NCI-H82 treated with DMSO at 0.1 percent for 48 hours (cell line): ENCODE results near the gene CHKA.

ENCODE experiments used
- DNase-seq: peaks from one replicate; lab custom pipeline; 2025; ENCODE audit not compliant: unreplicated experiment; lab: John Stamatoyannopoulos, UW

Gene CHKA

DNA sequence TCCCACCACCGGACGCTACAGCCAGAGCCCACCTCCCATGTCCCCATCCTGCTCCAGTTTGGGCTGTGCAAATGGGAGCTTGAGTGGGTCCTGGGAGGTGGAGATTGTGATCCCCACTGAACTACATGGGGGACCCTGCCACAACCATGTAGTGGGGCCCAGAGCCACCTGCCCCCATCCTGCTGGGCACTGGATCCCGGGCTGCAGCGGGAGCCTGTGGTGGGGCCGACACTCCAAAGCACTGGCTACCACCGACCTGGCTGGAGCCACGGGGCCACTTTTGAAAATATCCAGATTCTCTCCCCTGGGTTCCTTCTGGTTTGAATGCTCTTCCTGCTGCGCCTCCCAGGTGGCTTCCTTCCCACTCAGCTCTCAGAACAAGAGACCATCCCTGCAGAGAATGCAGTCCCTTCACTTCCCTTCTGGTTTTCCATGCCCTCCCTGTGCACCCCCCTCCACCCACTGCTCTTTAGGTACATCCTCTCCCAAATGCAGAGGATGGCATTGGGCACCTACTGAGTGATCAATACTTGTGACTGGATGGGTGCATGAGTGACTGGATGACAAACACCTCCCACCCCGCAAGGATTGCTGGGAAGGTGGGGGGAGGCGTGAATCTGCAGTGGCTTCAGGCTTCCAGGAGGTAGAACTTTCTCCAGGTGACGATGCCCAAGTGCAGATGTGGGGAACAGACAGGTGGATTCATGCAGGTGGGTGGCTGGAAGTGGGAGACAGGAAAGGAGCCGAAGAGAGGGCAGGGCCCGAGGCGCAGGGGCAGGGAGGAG lies 116.4 kb downstream of the CHKA start:
- DNase-seq: no peak

DNA sequence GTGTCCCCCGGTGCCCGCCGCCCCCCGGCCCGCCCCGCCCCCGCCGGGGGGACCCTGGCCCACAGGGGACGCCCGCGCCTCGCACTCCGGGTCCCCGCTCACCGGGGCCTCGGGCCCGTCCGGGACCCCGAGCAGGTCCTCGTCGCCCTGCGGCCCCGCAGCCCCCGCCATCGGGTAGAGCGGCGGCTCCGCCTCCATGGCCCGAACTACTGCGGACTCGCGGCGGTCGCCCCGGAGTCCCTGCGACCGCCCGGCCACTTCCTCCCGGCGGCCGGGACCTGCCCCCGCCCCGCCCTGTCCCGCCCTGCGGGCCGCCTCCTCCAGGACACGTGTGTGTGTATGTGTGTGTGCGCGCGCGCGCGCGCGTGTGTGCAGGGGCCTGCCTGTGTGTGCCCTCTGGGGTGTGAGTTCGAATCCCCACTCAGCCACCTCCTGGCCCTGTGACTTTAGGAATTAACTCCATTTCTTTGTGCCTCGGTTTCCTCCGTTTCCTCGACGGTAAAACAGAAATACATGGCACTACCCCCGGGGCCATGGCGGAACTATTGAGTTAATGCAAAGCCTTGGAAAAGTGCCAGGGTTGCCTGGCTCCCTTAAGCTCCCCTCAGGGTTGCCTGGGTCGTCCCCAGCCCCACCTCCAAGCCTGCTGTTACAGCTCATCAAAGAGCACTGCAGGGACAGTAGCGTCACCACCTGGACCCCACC lies 117.2 kb downstream of the CHKA start, which contains the start of gene UNC93B1:
Gene UNC93B1, minus strand, starts transcription at position 252 of the 705 bp plus-strand sequence. Its CDS starts 54 bp downstream, at position 198.
- DNase-seq: peak; percentile 14

DNA sequence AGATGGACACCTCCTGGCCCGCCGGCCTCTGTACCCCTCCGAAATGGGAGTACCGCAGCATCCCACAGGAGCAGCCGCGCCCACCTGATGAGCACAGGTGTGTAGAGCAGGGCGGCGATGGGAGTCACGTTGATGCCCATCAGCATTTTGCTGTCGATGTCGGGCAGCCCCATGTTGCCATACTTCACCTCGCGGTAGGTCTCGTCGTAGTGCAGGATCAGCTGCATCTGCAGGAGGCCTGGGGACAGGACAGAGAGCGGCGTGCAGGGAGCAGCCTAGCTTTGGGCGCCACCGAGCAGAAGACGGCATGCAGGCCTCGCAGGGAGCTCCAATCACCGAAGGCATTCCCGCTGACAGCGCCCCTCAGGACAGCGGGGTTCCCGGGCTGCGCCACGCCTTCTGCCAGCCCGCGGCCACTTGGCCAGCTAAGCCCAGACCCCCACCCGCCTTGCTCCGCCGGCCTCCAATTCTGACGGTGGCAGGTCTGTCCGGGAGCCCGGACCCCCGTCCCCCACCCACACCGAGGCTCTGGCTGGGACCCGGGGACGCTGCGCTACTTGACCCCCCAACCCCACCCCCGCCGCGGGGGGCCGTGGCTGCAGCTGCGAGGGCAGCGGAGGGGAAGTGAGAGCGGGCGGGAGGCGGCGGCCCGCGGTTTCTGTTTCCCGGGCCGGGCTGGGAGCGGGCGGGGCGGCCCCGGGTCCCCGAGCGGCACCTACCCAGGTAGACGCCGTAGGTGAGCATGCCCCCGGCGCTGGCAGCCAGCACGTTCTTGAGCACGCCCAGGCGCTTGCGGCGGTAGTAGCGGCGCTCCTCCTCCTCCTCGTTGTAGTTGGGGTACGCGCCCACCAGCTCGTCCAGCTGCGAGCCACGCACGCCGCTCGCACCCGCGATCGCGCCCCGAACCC lies 118.0 kb downstream of the CHKA start:
- DNase-seq: no peak
